ENCODE results near the gene ITGB1.

The ITGB1 gene

DNA sequence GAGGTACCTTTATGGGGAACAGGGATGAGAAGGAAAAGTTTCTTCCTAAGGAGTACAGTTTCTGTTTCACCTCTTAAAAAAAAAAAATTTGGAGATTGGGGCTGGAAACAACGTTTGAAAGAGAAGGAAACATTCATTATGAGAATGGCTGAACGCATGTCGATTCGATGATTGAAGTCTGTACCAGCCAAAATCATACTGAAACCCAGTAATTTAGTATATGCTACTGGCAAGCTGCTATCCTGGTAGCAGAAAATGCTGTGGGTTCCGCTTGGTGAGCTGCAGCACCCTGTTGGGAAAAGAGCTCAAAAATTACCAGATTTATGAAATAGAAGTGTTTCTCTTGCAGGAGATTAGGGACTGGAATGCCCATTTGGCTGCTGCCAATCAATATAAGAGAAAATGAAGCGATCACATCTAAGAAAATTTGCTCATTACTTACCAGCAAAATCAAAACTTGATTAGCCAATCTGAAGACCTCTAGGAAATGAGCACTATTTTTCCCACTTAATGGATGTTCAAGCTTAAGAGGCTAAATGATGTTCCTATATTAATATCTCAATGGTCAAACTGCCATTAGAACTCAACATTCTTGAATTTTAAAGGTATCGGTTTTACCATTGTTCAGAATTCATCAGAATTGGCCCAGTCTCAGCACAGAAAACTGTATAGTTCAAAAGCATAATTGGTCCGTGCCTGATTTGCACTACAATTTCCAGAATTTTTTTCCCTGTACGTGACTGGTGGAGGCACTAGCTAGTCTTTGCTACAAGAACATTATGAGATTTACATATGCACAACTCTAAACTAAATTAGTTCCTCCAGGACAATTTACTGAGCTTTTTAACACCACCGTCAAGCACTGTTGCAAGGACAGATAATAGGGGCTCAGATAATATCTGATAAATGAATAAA is 1.2 kb upstream of the ITGB1 start:
- no peak for DNase-seq (ENCODE audit: low read depth)
- H3K4me3 ChIP-seq (ENCODE audit: low read length), result peak overlapping the region; percentile 87
- TF ChIP-seq, protein P1, sequence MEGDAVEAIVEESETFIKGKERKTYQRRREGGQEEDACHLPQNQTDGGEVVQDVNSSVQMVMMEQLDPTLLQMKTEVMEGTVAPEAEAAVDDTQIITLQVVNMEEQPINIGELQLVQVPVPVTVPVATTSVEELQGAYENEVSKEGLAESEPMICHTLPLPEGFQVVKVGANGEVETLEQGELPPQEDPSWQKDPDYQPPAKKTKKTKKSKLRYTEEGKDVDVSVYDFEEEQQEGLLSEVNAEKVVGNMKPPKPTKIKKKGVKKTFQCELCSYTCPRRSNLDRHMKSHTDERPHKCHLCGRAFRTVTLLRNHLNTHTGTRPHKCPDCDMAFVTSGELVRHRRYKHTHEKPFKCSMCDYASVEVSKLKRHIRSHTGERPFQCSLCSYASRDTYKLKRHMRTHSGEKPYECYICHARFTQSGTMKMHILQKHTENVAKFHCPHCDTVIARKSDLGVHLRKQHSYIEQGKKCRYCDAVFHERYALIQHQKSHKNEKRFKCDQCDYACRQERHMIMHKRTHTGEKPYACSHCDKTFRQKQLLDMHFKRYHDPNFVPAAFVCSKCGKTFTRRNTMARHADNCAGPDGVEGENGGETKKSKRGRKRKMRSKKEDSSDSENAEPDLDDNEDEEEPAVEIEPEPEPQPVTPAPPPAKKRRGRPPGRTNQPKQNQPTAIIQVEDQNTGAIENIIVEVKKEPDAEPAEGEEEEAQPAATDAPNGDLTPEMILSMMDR (conservative IDR thresholded peaks at IDR 0.05; ENCODE audit: low read length), result no peak

DNA sequence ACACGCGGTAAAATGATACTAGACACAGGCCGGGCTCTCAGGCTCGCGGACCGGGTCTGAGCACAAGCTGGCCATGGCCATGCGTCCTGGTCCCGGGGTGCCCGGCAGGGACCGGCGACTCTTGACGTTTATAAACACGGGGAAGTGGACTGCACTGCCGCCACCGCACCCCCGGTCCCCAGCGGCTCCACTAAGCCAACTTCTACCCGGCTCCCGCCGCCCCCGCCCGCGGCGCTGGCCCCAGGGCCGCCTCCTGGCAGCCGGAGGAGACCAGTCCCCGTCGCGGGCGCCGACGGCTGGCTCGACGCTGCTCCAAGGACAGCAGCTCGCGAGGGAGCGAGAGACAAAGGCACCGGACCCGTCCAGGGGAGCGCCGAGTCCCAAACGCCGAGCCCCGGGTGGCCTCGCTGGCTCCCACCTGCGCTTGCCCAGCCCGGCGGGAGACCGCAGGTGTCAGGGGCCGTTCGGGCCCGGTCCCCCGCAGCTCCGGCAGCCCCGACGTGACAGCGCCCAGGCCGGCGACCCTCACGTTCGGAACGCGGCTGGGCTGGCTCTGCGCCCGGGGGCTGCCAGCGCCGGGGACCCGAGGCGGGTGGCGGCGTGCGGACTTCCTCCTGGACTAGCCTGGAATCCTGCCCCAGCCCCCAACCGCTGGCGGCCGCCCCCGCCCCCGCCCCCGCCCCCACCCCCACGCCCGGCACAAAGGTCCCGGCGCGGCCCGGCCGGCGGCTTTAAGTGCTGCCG is 517 bp downstream of the ITGB1 start:
- TF ChIP-seq, protein P1 (conservative IDR thresholded peaks at IDR 0.05; ENCODE audit: low read length), result no peak
- peak; percentile 40 for DNase-seq (ENCODE audit: low read depth)
- peak overlapping the region; percentile 80 for H3K4me3 ChIP-seq (ENCODE audit: low read length)

DNA sequence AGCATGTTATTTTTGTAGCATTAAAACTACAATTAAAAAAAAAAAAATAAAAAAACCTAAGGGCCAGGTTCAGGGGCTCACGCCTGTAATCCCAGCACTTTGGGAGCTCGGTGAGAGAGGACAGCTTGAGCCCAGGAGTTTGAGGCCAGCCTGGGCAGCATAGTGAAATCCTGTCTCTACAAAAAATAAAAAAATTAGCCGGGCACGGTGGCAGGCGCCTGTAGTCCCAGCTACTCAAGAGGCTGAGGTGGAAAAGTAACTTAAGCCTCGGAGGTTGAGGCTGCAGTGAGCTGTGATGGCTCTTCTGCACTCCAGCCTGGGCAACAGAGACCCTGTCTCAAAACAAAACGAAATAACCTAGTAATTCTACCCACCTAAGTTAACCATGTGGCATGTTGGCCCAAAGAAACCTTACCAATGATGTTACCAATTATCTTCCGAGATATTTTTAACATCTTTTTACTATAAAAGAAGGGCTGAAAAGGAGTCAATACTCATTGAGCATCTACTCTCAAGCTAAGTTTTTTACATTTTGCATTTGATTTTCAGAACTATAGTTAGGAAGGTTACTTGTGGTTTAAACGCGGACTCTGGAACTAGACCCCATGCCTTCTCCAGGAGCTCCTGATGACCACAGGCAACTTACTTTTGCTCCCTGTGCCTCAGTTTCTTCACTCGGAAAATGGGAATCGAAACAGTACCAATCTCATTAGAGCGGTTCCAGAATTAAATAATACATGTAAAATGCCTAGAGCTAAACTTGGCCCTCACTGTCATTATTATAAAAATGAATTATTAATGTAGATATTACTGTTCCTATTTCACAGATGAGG is 1.4 kb downstream of the ITGB1 start:
- no peak for DNase-seq (ENCODE audit: low read depth)
- TF ChIP-seq, protein P1 (conservative IDR thresholded peaks at IDR 0.05; ENCODE audit: low read length), result no peak
- H3K4me3 ChIP-seq (ENCODE audit: low read length), result peak overlapping the region; percentile 80

DNA sequence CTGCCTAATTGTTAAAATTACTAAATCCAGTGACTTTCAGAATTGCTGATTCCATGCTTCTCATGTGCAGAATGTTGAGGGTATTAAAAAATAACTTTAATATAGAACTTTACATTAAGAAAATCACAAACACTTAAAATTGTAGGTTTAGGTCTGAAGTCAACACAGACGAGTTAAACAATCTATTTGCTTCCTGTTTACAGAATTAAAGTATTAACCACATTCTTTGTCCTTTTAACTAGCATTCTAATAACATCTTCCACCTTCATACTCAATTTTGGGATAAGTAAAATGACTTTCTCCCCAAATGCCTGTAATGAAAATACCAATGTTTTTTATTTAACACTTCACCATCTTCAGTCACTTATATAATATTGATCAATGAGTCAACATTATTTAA is 2.2 kb downstream of the ITGB1 start:
- H3K4me3 ChIP-seq (ENCODE audit: low read length), result peak overlapping the region; percentile 80
- DNase-seq (ENCODE audit: low read depth), result no peak
- TF ChIP-seq, protein P1 (conservative IDR thresholded peaks at IDR 0.05; ENCODE audit: low read length), result no peak

DNA sequence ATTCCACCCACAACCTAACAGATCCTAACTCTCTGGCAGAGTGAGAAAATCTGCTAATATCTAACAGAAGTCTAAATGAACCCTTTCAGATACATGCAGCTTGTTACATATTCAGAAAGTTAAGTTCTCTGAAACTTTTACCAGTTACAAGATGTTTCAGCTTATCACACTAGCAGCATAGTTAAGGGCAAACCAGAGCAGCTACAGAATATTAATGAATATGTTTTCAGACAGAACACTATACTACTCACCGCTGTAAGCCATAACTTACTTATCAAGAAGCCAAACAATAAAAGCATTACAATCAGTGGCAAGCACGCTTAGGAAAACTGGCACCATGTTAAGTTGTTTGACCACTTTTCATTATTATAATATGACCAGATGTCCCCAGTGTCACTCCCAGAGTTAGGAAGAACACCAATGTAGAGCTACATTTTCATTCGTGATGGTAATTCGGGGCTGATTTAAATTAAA is 2.7 kb downstream of the ITGB1 start:
- TF ChIP-seq, protein P1 (conservative IDR thresholded peaks at IDR 0.05; ENCODE audit: low read length), result no peak
- DNase-seq (ENCODE audit: low read depth), result no peak
- H3K4me3 ChIP-seq (ENCODE audit: low read length), result peak overlapping the region; percentile 80

DNA sequence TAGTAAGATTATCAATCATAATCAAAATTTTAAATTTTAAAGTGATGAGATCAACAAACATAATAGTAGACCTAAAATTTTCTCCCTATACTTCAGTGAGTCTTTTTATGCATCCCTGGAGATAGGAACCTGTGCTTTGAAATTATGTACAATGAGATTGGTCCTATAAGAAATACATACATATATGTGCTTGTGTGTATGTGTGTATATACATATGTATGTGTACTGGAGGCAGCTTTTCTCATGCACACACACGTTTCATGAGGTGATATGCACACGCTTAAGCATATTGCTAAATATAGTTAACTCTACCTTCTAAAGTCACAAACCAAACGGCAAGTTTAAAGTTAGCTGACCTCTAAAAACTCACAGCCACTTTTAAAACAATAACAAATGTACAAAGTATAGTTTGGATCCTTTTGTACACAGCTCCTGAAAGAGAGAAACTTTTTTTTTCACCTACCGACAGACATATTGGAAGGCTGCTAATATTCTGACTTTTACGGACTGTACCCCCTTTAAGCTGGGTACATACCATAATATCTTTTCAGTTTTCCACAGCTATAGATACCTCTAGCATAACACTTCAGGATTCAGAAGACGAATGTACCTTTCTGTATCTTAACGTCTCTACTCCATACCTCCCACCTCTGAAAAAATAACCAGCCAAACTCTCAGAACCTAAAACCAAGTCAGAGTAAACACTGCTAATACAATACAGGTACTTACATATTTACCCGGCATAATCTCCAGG is 3.3 kb downstream of the ITGB1 start:
- DNase-seq (ENCODE audit: low read depth), result no peak
- TF ChIP-seq, protein P1 (conservative IDR thresholded peaks at IDR 0.05; ENCODE audit: low read length), result no peak
- peak overlapping the region; percentile 80 for H3K4me3 ChIP-seq (ENCODE audit: low read length)

All from AG10803 (cell line).